Lower leg skin (tissue), 4 donors: Measurements from ENCODE around the gene PCDHGA8. TPM values are rescaled to one million over a fixed set of nuclear protein-coding genes. Genes with fewer than 3 reads are reported as not detected.

Experiments
- DNase-seq, 2 donors: peaks; one replicate each; pipeline ENCODE4 v3.0.0-alpha.2; 2019; ENCODE audit warnings: low spot score in 2 of 2
- H3K4me3 ChIP-seq: fragments of 200-600 bp; sonication (generic); 2 replicates; pipeline ENCODE4 v1.5.1; 2017; ENCODE audit warnings: mild to moderate bottlenecking, low read depth; ENCODE audit not compliant: poor library complexity, severe bottlenecking
- CTCF ChIP-seq, 3 donors: fragments of 450-650 bp; IDR thresholded peaks; one replicate each; pipeline ENCODE4 v1.5.1; 2016; ENCODE audit warnings: antibody characterized with exemption in 3 of 3, mild to moderate bottlenecking in 3 of 3, moderate library complexity in 2 of 3
- POLR2A ChIP-seq, 2 donors: fragments of 450-650 bp; IDR thresholded peaks; one replicate each; pipeline ENCODE4 v1.6.1; 2016 to 2017; ENCODE audit warnings: antibody characterized with exemption in 2 of 2, mild to moderate bottlenecking in 1 of 2, moderate library complexity in 1 of 2
- WGBS, 2 donors: methylation state at CpG; one replicate each; pipeline ENCODE4 v1.1.5; 2018; 5-methylcytosine and 5-hydroxymethylcytosine counted together
- intact Hi-C: fragments of 100-400 bp; cut with DNase I; formaldehyde crosslinking; loops from one replicate; pipeline ENCODE4 v1.15.0; 2023; ENCODE audit warnings: low total_unique reads
- total RNA-seq, 4 donors: library from RNA; depleted of rRNA; stranded (reverse); fragments of >200 nt; gene quantifications; one replicate each; pipeline ENCODE4 v1.1.0, GENCODE V29; 2016

Gene PCDHGA8
- total RNA-seq, 4 donors from 2014 or later, result 0.97 to 2.2 (median 1.6) TPM

GRCh38 chr5:141349917-141350619, 42.4 kb upstream of the PCDHGA8 start, which contains the start of gene PCDHGB1:
Gene PCDHGB1, plus strand, starts transcription at chr5:141350099. Its CDS starts 162 bp downstream, at chr5:141350261.
- H3K4me3 ChIP-seq, result no peak within 1 kb of the TSS
- TF ChIP-seq CTCF (IDR thresholded peaks at IDR 0.05), result no peak
- TF ChIP-seq POLR2A (IDR thresholded peaks at IDR 0.05), result no peak
- intact Hi-C loops, result loop anchor here (2.0 kb wide), 1 partner anchor 49 kb away; no protein-coding TSS in a partner anchor
- DNase-seq, result peak in 1 of 2 donors; percentile 82
- WGBS, 2 donors, result 21 to 25% methylated on average over 29 of the region's 29 CpGs

GRCh38 chr5:141351591-141351990, 40.8 kb upstream of the PCDHGA8 start:
- DNase-seq, result no peak
- no peak overlapping the region for H3K4me3 ChIP-seq
- 40 to 50% methylated on average over 17 to 22 of the region's 36 CpGs for WGBS, 2 donors
- TF ChIP-seq CTCF (IDR thresholded peaks at IDR 0.05) (no peak), POLR2A (IDR thresholded peaks at IDR 0.05) (no peak)
- intact Hi-C loops, result no loop called here

GRCh38 chr5:141354900-141355469, 37.4 kb upstream of the PCDHGA8 start, which contains the start of gene PCDHGA4:
Gene PCDHGA4, plus strand, starts transcription at chr5:141355021. Its CDS starts 87 bp downstream, at chr5:141355108.
- no peak for DNase-seq
- no peak for TF ChIP-seq POLR2A (IDR thresholded peaks at IDR 0.05)
- TF ChIP-seq CTCF (IDR thresholded peaks at IDR 0.05), result no peak
- WGBS, 2 donors, result 17 to 21% methylated on average over 18 to 28 of the region's 29 CpGs
- no peak within 1 kb of the TSS for H3K4me3 ChIP-seq
- intact Hi-C loops, result no loop called here

DNA sequence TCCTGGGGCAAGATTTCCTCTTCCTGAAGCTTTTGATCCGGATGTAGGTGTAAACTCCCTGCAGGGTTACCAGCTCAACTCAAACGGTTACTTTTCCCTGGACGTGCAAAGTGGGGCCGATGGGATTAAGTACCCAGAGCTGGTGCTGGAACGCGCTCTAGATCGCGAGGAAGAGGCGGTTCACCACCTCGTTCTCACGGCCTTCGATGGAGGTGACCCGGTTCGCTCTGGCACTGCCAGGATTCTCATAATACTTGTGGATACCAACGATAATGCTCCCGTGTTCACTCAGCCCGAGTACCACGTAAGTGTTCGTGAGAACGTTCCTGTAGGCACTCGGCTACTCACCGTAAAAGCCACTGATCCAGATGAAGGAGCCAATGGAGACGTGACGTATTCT, 36.8 kb upstream of the PCDHGA8 start:
- no peak for DNase-seq
- 54 to 56% methylated on average over 24 of the region's 24 CpGs for WGBS, 2 donors
- intact Hi-C loops, result no loop called here
- H3K4me3 ChIP-seq, result no peak overlapping the region
- TF ChIP-seq CTCF (IDR thresholded peaks at IDR 0.05), result no peak
- no peak for TF ChIP-seq POLR2A (IDR thresholded peaks at IDR 0.05)

GRCh38 chr5:141356133-141356532, 36.3 kb upstream of the PCDHGA8 start:
- no peak overlapping the region for H3K4me3 ChIP-seq
- WGBS, 2 donors, result 76 to 77% methylated on average over 5 of the region's 5 CpGs
- no peak for DNase-seq
- no peak for TF ChIP-seq CTCF (IDR thresholded peaks at IDR 0.05)
- intact Hi-C loops, result no loop called here
